K562 (cell line): ENCODE measurements around the gene RNF145. TPM values are rescaled to one million over a fixed set of nuclear protein-coding genes. Genes with fewer than 3 reads are reported as not detected.

Source experiments
- CBFA2T3 ChIP-seq: fragments of 450-650 bp; IDR thresholded peaks from 2 replicates; pipeline ENCODE4 v1.6.1; 2017
- CBX1 ChIP-seq: sonication (generic); IDR thresholded peaks from 2 replicates; pipeline ENCODE4 v1.6.1; 2016; ENCODE audit warnings: antibody characterized with exemption, low read depth, mild to moderate bottlenecking
- EGR1 ChIP-seq: fragments of 450-650 bp; conservative IDR thresholded peaks from 2 replicates; pipeline ENCODE4 v1.6.1; 2017; ENCODE audit warnings: mild to moderate bottlenecking
- EHMT2 ChIP-seq: fragments of 450-650 bp; IDR thresholded peaks from 2 replicates; pipeline ENCODE4 v1.6.1; 2018; ENCODE audit warnings: antibody characterized with exemption
- FOXA3 ChIP-seq, 2 experiments: fragments of 450-650 bp in 1 of 2; sonication (generic) in 1 of 2; formaldehyde crosslinking; IDR thresholded peaks in 1 of 2; conservative IDR thresholded peaks in 1 of 2; 2 replicates each; pipeline versions ENCODE4 v1.4.0 to v1.8.0; 2020 to 2022; ENCODE audit warnings: mild to moderate bottlenecking in 2 of 2, missing genetic modification reagents in 1 of 2
- GATA2 ChIP-seq: sonication (generic); formaldehyde crosslinking; IDR thresholded peaks from 2 replicates; pipeline ENCODE4 v1.4.0; 2020; ENCODE audit warnings: mild to moderate bottlenecking, missing genetic modification reagents
- HCFC1 ChIP-seq: IDR thresholded peaks from 2 replicates; pipeline ENCODE4 v1.6.1; 2012; ENCODE audit warnings: low read depth, low read length, improper control_type of control experiment
- IRF9 ChIP-seq: fragments of 450-650 bp; IDR thresholded peaks from 2 replicates; pipeline ENCODE4 v1.6.1; 2016; ENCODE audit warnings: missing biosample characterization, missing genetic modification characterization
- LARP7 ChIP-seq: fragments of 450-650 bp; IDR thresholded peaks from 2 replicates; pipeline ENCODE4 v1.6.1; 2016
- NEUROD1 ChIP-seq: fragments of 150-350 bp; IDR thresholded peaks from 2 replicates; pipeline ENCODE4 v1.6.1; 2014; ENCODE audit warnings: borderline replicate concordance, low read length, low read depth; ENCODE audit not compliant: partially characterized antibody
- NFE2L1 ChIP-seq: fragments of 450-650 bp; IDR thresholded peaks from 2 replicates; pipeline ENCODE4 v1.6.1; 2016; ENCODE audit warnings: missing genetic modification characterization, low read depth, mild to moderate bottlenecking, missing compliant biosample characterization, moderate library complexity, borderline replicate concordance
- PATZ1 ChIP-seq: fragments of 250-450 bp; sonication (Bioruptor Pico); IDR thresholded peaks from 2 replicates; pipeline ENCODE4 v1.5.0; 2020; ENCODE audit warnings: mild to moderate bottlenecking, borderline replicate concordance
- POLR2AphosphoS5 ChIP-seq: IDR thresholded peaks from 2 replicates; pipeline ENCODE4 v1.6.1; 2011; ENCODE audit warnings: mild to moderate bottlenecking, low read depth, low read length, moderate library complexity; ENCODE audit not compliant: control insufficient read depth, insufficient read depth
- RCOR1 ChIP-seq, 2 experiments: IDR thresholded peaks; 2 replicates each; pipeline ENCODE4 v1.6.1; 2012; ENCODE audit warnings: low read depth in 2 of 2, low read length in 2 of 2, borderline replicate concordance in 1 of 2, improper control_type of control experiment in 1 of 2
- RFX1 ChIP-seq: fragments of 450-650 bp; IDR thresholded peaks from 2 replicates; pipeline ENCODE4 v1.6.1; 2016; ENCODE audit warnings: mild to moderate bottlenecking, moderate library complexity
- SREBF1 ChIP-seq: fragments of 150-350 bp; IDR thresholded peaks from 2 replicates; pipeline ENCODE4 v1.6.1; 2014; ENCODE audit warnings: antibody characterized with exemption, low read depth, low read length, borderline replicate concordance
- TBL1XR1 ChIP-seq, 2 experiments: IDR thresholded peaks; 2 replicates each; pipeline ENCODE4 v1.6.1; 2012; ENCODE audit warnings: improper control_type of control experiment in 2 of 2, low read length in 2 of 2, mild to moderate bottlenecking in 1 of 2
- THRAP3 ChIP-seq: fragments of 450-650 bp; IDR thresholded peaks from 2 replicates; pipeline ENCODE4 v1.6.1; 2016; ENCODE audit warnings: mild to moderate bottlenecking, inconsistent platforms, borderline replicate concordance
- TRIM28 ChIP-seq: fragments of 450-650 bp; IDR thresholded peaks from 2 replicates; pipeline ENCODE4 v1.6.1; 2017
- TSC22D4 ChIP-seq: fragments of 450-650 bp; IDR thresholded peaks from 2 replicates; pipeline ENCODE4 v1.6.1; 2016; ENCODE audit warnings: missing genetic modification characterization, missing biosample characterization, control low read depth
- ZBED1 ChIP-seq: IDR thresholded peaks from 2 replicates; pipeline ENCODE4 v1.6.1; 2014
- ZBTB12 ChIP-seq: fragments of 250-450 bp; sonication (Bioruptor Pico); IDR thresholded peaks from 2 replicates; pipeline ENCODE4 v1.4.0; 2020
- ZBTB7A ChIP-seq: IDR thresholded peaks from 2 replicates; pipeline ENCODE4 v1.6.1; 2011; ENCODE audit warnings: low read depth, mild to moderate bottlenecking, low read length, moderate library complexity, borderline replicate concordance; ENCODE audit not compliant: control insufficient read depth
- ZC3H8 ChIP-seq: fragments of 450-650 bp; IDR thresholded peaks from 2 replicates; pipeline ENCODE4 v1.6.1; 2017
- ZNF232 ChIP-seq: sonication (generic); formaldehyde crosslinking; IDR thresholded peaks from 2 replicates; pipeline ENCODE4 v1.8.0; 2022; ENCODE audit warnings: mild to moderate bottlenecking, missing genetic modification reagents
- ZNF384 ChIP-seq: IDR thresholded peaks from 2 replicates; pipeline ENCODE4 v1.6.1; 2012; ENCODE audit warnings: low read depth, low read length, improper control_type of control experiment
- ZNF584 ChIP-seq: fragments of 200-800 bp; sonication (Bioruptor generic); IDR thresholded peaks from 2 replicates; pipeline ENCODE4 v1.6.1; 2016; ENCODE audit warnings: low read depth, mild to moderate bottlenecking, missing genetic modification characterization, missing compliant biosample characterization
- ZNF699 ChIP-seq: fragments of 250-450 bp; sonication (Bioruptor Pico); IDR thresholded peaks from 2 replicates; pipeline ENCODE4 v1.8.0; 2021; ENCODE audit warnings: mild to moderate bottlenecking, moderate library complexity; ENCODE audit not compliant: insufficient replicate concordance
- ZNF785 ChIP-seq: fragments of 250-450 bp; sonication (Bioruptor Pico); IDR thresholded peaks from 2 replicates; pipeline ENCODE4 v1.4.0; 2020; ENCODE audit warnings: mild to moderate bottlenecking
- polyA plus RNA-seq, 8 experiments: library from polyadenylated mRNA; depleted of rRNA in 4 of 8; stranded (reverse) in 5 of 8; unstranded in 3 of 8; fragments of >200 nt; fragmentation: Nextera tagmentation in 2 of 8; fragmentation: Illumina TruSeq in 1 of 8; extraction: Ambion mirVana in 2 of 8; extraction: Trizol in 1 of 8; gene quantifications; 2 replicates each; pipeline versions ENCODE4 v1.2.1 to v1.2.3, GENCODE V29; 2011 to 2014; ENCODE audit warnings: inconsistent platforms in 1 of 8, missing spikeins in 1 of 8
- total RNA-seq, 7 experiments: library from RNA; depleted of rRNA in 6 of 7; stranded (reverse); fragments of >200 nt in 6 of 7; fragmentation: Illumina TruSeq in 2 of 7; extraction: Trizol in 2 of 7; gene quantifications; 2 replicates each; pipeline versions ENCODE4 v1.2.1 to v1.2.3, GENCODE V29; 2011 to 2021; ENCODE audit warnings: low replicate concordance in 1 of 7

The RNF145 gene
- total and polyA plus RNA-seq, 9 of the 15 experiments (the other 6 are each of a cell fraction or from before 2014, with no cell fraction given) = 13.6 to 40.7 (median 25.4) TPM

- TF ChIP-seq ZNF232 = no peak
- TF ChIP-seq ZBTB12 = 0 out of 2 replicates have a peak, but pooled peaks have one; percentile 8
- TF ChIP-seq ZNF785 (CRISPR knock-in tag) = no peak
- TF ChIP-seq NEUROD1 = no peak
- peak; percentile 58 for TF ChIP-seq RFX1
- TF ChIP-seq TRIM28 = no peak
- TF ChIP-seq IRF9 (tag) = no peak
- TF ChIP-seq PATZ1 (CRISPR knock-in tag) = no peak
- TF ChIP-seq LARP7 = no peak
- TF ChIP-seq RCOR1 (IDR thresholded peaks at IDR 0.05; ENCODE audit: borderline replicate concordance in 1 of 2, low read depth in 2 of 2, low read length in 2 of 2) = peak in 1 of 2 experiments; percentile 40; a peak in 1 of 4 replicates
- TF ChIP-seq EHMT2 = 0 out of 2 replicates have a peak, but pooled peaks have one; percentile 42
- no peak for TF ChIP-seq TSC22D4
- TF ChIP-seq NFE2L1 (tag) = no peak
- TF ChIP-seq FOXA3 (CRISPR knock-in tag; conservative IDR thresholded peaks at IDR 0.05 in 1 of 2, IDR thresholded peaks at IDR 0.05 in 1 of 2) = peak in 1 of 2 experiments; percentile 25; a peak in 1 of 4 replicates
- TF ChIP-seq ZNF584 = no peak
- no peak for TF ChIP-seq CBFA2T3
- TF ChIP-seq ZNF699 (CRISPR knock-in tag) = no peak
- TF ChIP-seq EGR1 = no peak
- TF ChIP-seq SREBF1 = no peak
- no peak for TF ChIP-seq ZBED1
- TF ChIP-seq ZNF384 = no peak
- no peak for TF ChIP-seq POLR2AphosphoS5
- TF ChIP-seq GATA2 (CRISPR knock-in tag) = no peak
- no peak for TF ChIP-seq ZC3H8
- 0 out of 2 replicates have a peak, but pooled peaks have one; percentile 7 for TF ChIP-seq HCFC1
- 0 out of 2 replicates have a peak, but pooled peaks have one; percentile 1 for TF ChIP-seq CBX1
- TF ChIP-seq ZBTB7A = no peak
- TF ChIP-seq THRAP3 = no peak
- no peak for TF ChIP-seq TBL1XR1 (IDR thresholded peaks at IDR 0.05; ENCODE audit: low read length in 2 of 2)
Measured at GRCh38 chr5:159210210-159210661, 883 bp upstream of the RNF145 start (continued).
